IMR-90 (cell line): ENCODE measurements around the gene DNM3. TPM values are rescaled to one million over a fixed set of nuclear protein-coding genes. Genes with fewer than 3 reads are reported as not detected.

Experiments used
- ATAC-seq: fragments of 200-7000 bp; cut with Tn5 transposase; 2 replicates; pipeline ENCODE4 v1.9.1; 2020; ENCODE audit warnings: low read depth, mild to moderate bottlenecking, moderate library complexity
- BruUV-seq: library from RNA; stranded (reverse); fragments of 400-500 nt; replicated peaks from 2 replicates; lab custom pipeline; 2021; lab: Mats Ljungman, UMichigan
- CTCF ChIA-PET: fragments of 300-600 bp; formaldehyde crosslinking; extraction: SDS; loops from one replicate; lab custom pipeline; 2021; ENCODE audit warnings: antibody characterized with exemption; lab: Yijun Ruan, JAX
- POLR2A ChIA-PET: fragments of 300-600 bp; sonication (Branson Sonifier 250); formaldehyde crosslinking; loops from one replicate; lab custom pipeline; 2022; ENCODE audit warnings: antibody characterized with exemption; ENCODE audit not compliant: unreplicated experiment; lab: Charles Lee
- DNase-seq: peaks from one replicate; pipeline ENCODE4 v3.0.0; 2013
- H2AFZ ChIP-seq: replicated peaks from 2 replicates; pipeline ENCODE3; 2013; ENCODE audit warnings: low read length, mild to moderate bottlenecking; ENCODE audit not compliant: poor library complexity
- H2AK5ac ChIP-seq: 2 replicates; pipeline ENCODE4 v1.6.1; 2013; ENCODE audit warnings: low read depth, low read length, inconsistent platforms
- H2AK9ac ChIP-seq: replicated peaks from 2 replicates; pipeline ENCODE3; 2013; ENCODE audit warnings: mild to moderate bottlenecking, low read depth, low read length, moderate library complexity; ENCODE audit not compliant: poor library complexity
- H2BK120ac ChIP-seq: 2 replicates; pipeline ENCODE4 v1.6.1; 2013; ENCODE audit warnings: low read depth, low read length, inconsistent platforms
- H2BK15ac ChIP-seq: 3 replicates; pipeline ENCODE4 v1.6.1; 2013; ENCODE audit warnings: low read depth, low read length, inconsistent platforms
- H2BK20ac ChIP-seq: 2 replicates; pipeline ENCODE4 v1.6.1; 2013; ENCODE audit warnings: low read depth, mild to moderate bottlenecking, inconsistent platforms, low read length, moderate library complexity
- H2BK5ac ChIP-seq: 2 replicates; pipeline ENCODE4 v1.6.1; 2013; ENCODE audit warnings: mild to moderate bottlenecking, low read depth, low read length, inconsistent platforms; ENCODE audit not compliant: poor library complexity, severe bottlenecking
- H3K14ac ChIP-seq: replicated peaks from 2 replicates; pipeline ENCODE4 v1.6.1; 2013; ENCODE audit warnings: low read depth, low read length, inconsistent platforms
- H3K18ac ChIP-seq: 2 replicates; pipeline ENCODE4 v1.6.1; 2013; ENCODE audit warnings: low read depth, low read length, control low read depth
- H3K23ac ChIP-seq: 2 replicates; pipeline ENCODE4 v1.6.1; 2013; ENCODE audit warnings: low read depth, low read length, inconsistent platforms
- H3K27ac ChIP-seq: 2 replicates; pipeline ENCODE4 v1.5.1; 2013; ENCODE audit warnings: mild to moderate bottlenecking, control low read depth, low read length; ENCODE audit not compliant: insufficient read depth
- H3K27me3 ChIP-seq: 2 replicates; pipeline ENCODE4 v1.6.1; 2013; ENCODE audit warnings: low read length; ENCODE audit not compliant: control insufficient read depth, insufficient read depth
- H3K36me3 ChIP-seq: 2 replicates; pipeline ENCODE4 v1.6.1; 2013; ENCODE audit warnings: low read length, mixed read lengths; ENCODE audit not compliant: control insufficient read depth, insufficient read depth
- H3K4ac ChIP-seq: 2 replicates; pipeline ENCODE4 v1.6.1; 2013; ENCODE audit warnings: low read depth, low read length, inconsistent platforms
- H3K4me1 ChIP-seq: 2 replicates; pipeline ENCODE4 v1.6.1; 2013; ENCODE audit warnings: low read length, mixed read lengths; ENCODE audit not compliant: control insufficient read depth, insufficient read depth
- H3K4me2 ChIP-seq: 2 replicates; pipeline ENCODE4 v1.6.1; 2013; ENCODE audit warnings: low read depth, mild to moderate bottlenecking, control low read depth, low read length, moderate library complexity
- H3K4me3 ChIP-seq: 2 replicates; pipeline ENCODE4 v1.5.1; 2013; ENCODE audit warnings: low read depth, mild to moderate bottlenecking, control low read depth, low read length, moderate library complexity; ENCODE audit not compliant: insufficient read depth
- H3K56ac ChIP-seq: 2 replicates; pipeline ENCODE4 v1.6.1; 2013; ENCODE audit warnings: low read length, inconsistent platforms; ENCODE audit not compliant: insufficient read depth; ENCODE audit errors: extremely low read depth
- H3K79me1 ChIP-seq, 2 experiments: 2 replicates each; pipeline ENCODE4 v1.6.1; 2013; ENCODE audit warnings: low read length in 2 of 2, inconsistent platforms in 1 of 2, low read depth in 1 of 2
- H3K9ac ChIP-seq: 2 replicates; pipeline ENCODE4 v1.6.1; 2013; ENCODE audit warnings: low read depth, low read length, control low read depth
- H3K9me1 ChIP-seq: 2 replicates; pipeline ENCODE4 v1.6.1; 2013; ENCODE audit warnings: low read length, inconsistent platforms; ENCODE audit not compliant: insufficient read depth
- H3K9me3 ChIP-seq: 2 replicates; pipeline ENCODE4 v1.6.1; 2013; ENCODE audit warnings: low read length; ENCODE audit not compliant: control insufficient read depth, insufficient read depth
- H4K20me1 ChIP-seq: 2 replicates; pipeline ENCODE4 v1.6.1; 2013; ENCODE audit warnings: low read length, inconsistent platforms; ENCODE audit not compliant: insufficient read depth
- H4K5ac ChIP-seq: 2 replicates; pipeline ENCODE4 v1.6.1; 2013; ENCODE audit warnings: mild to moderate bottlenecking, low read depth, low read length, control low read depth
- H4K8ac ChIP-seq, 2 experiments: 2 replicates each; pipeline ENCODE4 v1.6.1; 2013; ENCODE audit warnings: low read depth in 2 of 2, low read length in 2 of 2, control low read depth in 1 of 2, inconsistent platforms in 1 of 2
- H4K91ac ChIP-seq: 2 replicates; pipeline ENCODE4 v1.6.1; 2013; ENCODE audit warnings: low read depth, low read length, inconsistent platforms; ENCODE audit not compliant: insufficient read depth
- BHLHE40 ChIP-seq: fragments of 150-350 bp; IDR thresholded peaks from 2 replicates; pipeline ENCODE4 v1.6.1; 2016; ENCODE audit warnings: mild to moderate bottlenecking, low read depth, low read length
- CEBPB ChIP-seq: IDR thresholded peaks from 2 replicates; pipeline ENCODE4 v1.6.1; 2012; ENCODE audit warnings: low read depth, low read length, improper control_type of control experiment
- CHD1 ChIP-seq: IDR thresholded peaks from 2 replicates; pipeline ENCODE4 v1.6.1; 2012; ENCODE audit warnings: low read depth, low read length, improper control_type of control experiment
- CTCF ChIP-seq: conservative IDR thresholded peaks from 2 replicates; pipeline ENCODE4 v1.5.1; 2012; ENCODE audit warnings: mild to moderate bottlenecking, low read depth, low read length, improper control_type of control experiment
- ELK1 ChIP-seq: fragments of 150-350 bp; IDR thresholded peaks from 2 replicates; pipeline ENCODE4 v1.6.1; 2016; ENCODE audit warnings: low read depth, mild to moderate bottlenecking, low read length, moderate library complexity, borderline replicate concordance
- FOS ChIP-seq: fragments of 150-350 bp; IDR thresholded peaks from 2 replicates; pipeline ENCODE4 v1.6.1; 2016; ENCODE audit warnings: low read depth, low read length
- MAFK ChIP-seq: IDR thresholded peaks from 2 replicates; pipeline ENCODE4 v1.6.1; 2012; ENCODE audit warnings: low read depth, low read length, improper control_type of control experiment
- MAZ ChIP-seq: IDR thresholded peaks from 2 replicates; pipeline ENCODE4 v1.6.1; 2012; ENCODE audit warnings: low read depth, mild to moderate bottlenecking, low read length, improper control_type of control experiment, moderate library complexity, borderline replicate concordance
- MXI1 ChIP-seq: IDR thresholded peaks from 2 replicates; pipeline ENCODE4 v1.6.1; 2012; ENCODE audit warnings: low read depth, mild to moderate bottlenecking, low read length, moderate library complexity, borderline replicate concordance
- NFE2L2 ChIP-seq: fragments of 150-350 bp; IDR thresholded peaks from 2 replicates; pipeline ENCODE4 v1.6.1; 2016; ENCODE audit warnings: low read depth, mild to moderate bottlenecking, low read length
- POLR2A ChIP-seq: IDR thresholded peaks from 2 replicates; pipeline ENCODE4 v1.6.1; 2012; ENCODE audit warnings: mild to moderate bottlenecking, low read depth, low read length
- RAD21 ChIP-seq: IDR thresholded peaks from 2 replicates; pipeline ENCODE4 v1.6.1; 2012; ENCODE audit warnings: low read length, improper control_type of control experiment
- RCOR1 ChIP-seq: IDR thresholded peaks from 2 replicates; pipeline ENCODE4 v1.6.1; 2012; ENCODE audit warnings: mild to moderate bottlenecking, low read length, improper control_type of control experiment; ENCODE audit not compliant: insufficient replicate concordance
- SMC3 ChIP-seq: fragments of 150-350 bp; IDR thresholded peaks from 2 replicates; pipeline ENCODE4 v1.6.1; 2016; ENCODE audit warnings: low read depth, mild to moderate bottlenecking, antibody characterized with exemption, low read length, moderate library complexity
- WGBS, 2 experiments: methylation state at CpG; one replicate each; pipeline versions ENCODE4 v1.1.5 to v1.1.7; 2013; ENCODE audit warnings: missing lambda C conversion rate in 2 of 2; ENCODE audit not compliant: insufficient read length in 1 of 2; ENCODE audit errors: extremely low coverage in 2 of 2; 5-methylcytosine and 5-hydroxymethylcytosine counted together
- dilution Hi-C: fragments of 300-500 bp; cut with HindIII; formaldehyde crosslinking; loops from one replicate; pipeline ENCODE4 v1.14.3; 2018; ENCODE audit warnings: low sequenced_read_pairs; ENCODE audit not compliant: unreplicated experiment
- in situ Hi-C: fragments of 300-500 bp; cut with MboI; formaldehyde crosslinking; loops from 3 replicates; pipeline ENCODE4 v1.14.3; 2019; ENCODE audit warnings: low sequenced_read_pairs, inconsistent platforms, mixed read lengths
- intact Hi-C: fragments of 100-400 bp; cut with micrococcal nuclease; formaldehyde crosslinking; loops from 2 replicates; pipeline ENCODE4 v1.10.0; 2022
- polyA plus RNA-seq, 3 experiments: library from polyadenylated mRNA; depleted of rRNA; stranded (reverse); fragments of >200 nt; gene quantifications; 2 replicates each; pipeline ENCODE4 v1.2.3, GENCODE V29; 2012; ENCODE audit warnings: low replicate concordance in 1 of 3
- total RNA-seq: library from RNA; depleted of rRNA; stranded (reverse); fragments of >200 nt; gene quantifications from 2 replicates; pipeline ENCODE4 v1.2.3, GENCODE V29; 2012
- TF ChIP-seq, protein P1 (sequence below): fragments of 150-350 bp; IDR thresholded peaks from 2 replicates; pipeline ENCODE4 v1.6.1; 2017; ENCODE audit warnings: mild to moderate bottlenecking, antibody characterized with exemption, low read length, low read depth

The DNM3 gene
- total and polyA plus RNA-seq, 2 of the 4 experiments (the other 2 are of a cell fraction) = 0.36 TPM

- Histone ChIP-seq H4K5ac (no peak overlapping the region), H3K14ac (no peak overlapping the region), H3K9me3 (no peaks in the 10 kb centered on the region), H2BK15ac (no peak overlapping the region), H2BK20ac (no peak overlapping the region), H2AK9ac (no peak overlapping the region), H4K91ac (no peak overlapping the region), H4K20me1 (no peaks in the 10 kb centered on the region), H2BK120ac (no peak overlapping the region), H2AK5ac (no peak overlapping the region), H3K56ac (no peak overlapping the region), H2BK5ac (no peak overlapping the region), H2AFZ (no peak overlapping the region), H3K4me2 (no peak overlapping the region), H3K79me1 (peaks cover 5 to 14% of the 10 kb centered on the region in 2 experiments; a peak in 3 of 4 replicates), H3K4ac (no peak overlapping the region), H3K9ac (no peak overlapping the region), H3K9me1 (no peaks in the 10 kb centered on the region; the same call in 1 of the 2 replicates), H3K27me3 (no peaks in the 10 kb centered on the region), H3K18ac (no peak overlapping the region), H3K4me3 (no peak overlapping the region), H3K23ac (no peak overlapping the region), H3K4me1 (peaks cover 4% of the 10 kb centered on the region; the same call in 1 of the 2 replicates), H4K8ac (no peak overlapping the region), H3K36me3 (peaks cover 15% of the 10 kb centered on the region), H3K27ac (no peak overlapping the region)
- ATAC-seq (no peak), DNase-seq (no peak)
- dilution Hi-C loops = no loop called here
- no TSS peak for BruUV-seq
- in situ Hi-C loops = loop anchor here (25.0 kb wide), 1 partner anchor 612 kb away; the partner anchor contains the start of gene C1orf105
- intact Hi-C loops = loop anchor here (5.0 kb wide), 2 partner anchors 153 to 602 kb away; no protein-coding TSS in a partner anchor
- WGBS, 2 experiments = 60% methylated on average over 1 of the region's 3 CpGs; no CpG with 5 or more reads in 1 of the 2 experiments
- POLR2A ChIA-PET = no interaction called here
- no peak for TF ChIP-seq CHD1
- TF ChIP-seq MAFK = no peak
- TF ChIP-seq RCOR1 = no peak
- no peak for TF ChIP-seq CTCF
- TF ChIP-seq POLR2A = no peak
- no peak for TF ChIP-seq MAZ
- TF ChIP-seq, protein P1, sequence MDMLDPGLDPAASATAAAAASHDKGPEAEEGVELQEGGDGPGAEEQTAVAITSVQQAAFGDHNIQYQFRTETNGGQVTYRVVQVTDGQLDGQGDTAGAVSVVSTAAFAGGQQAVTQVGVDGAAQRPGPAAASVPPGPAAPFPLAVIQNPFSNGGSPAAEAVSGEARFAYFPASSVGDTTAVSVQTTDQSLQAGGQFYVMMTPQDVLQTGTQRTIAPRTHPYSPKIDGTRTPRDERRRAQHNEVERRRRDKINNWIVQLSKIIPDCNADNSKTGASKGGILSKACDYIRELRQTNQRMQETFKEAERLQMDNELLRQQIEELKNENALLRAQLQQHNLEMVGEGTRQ = no peak
- TF ChIP-seq NFE2L2 = no peak
- TF ChIP-seq ELK1 = no peak
- TF ChIP-seq FOS = no peak
- TF ChIP-seq BHLHE40 = no peak
- TF ChIP-seq MXI1 = no peak
- no peak for TF ChIP-seq RAD21
- no peak for TF ChIP-seq CEBPB
- no peak for TF ChIP-seq SMC3
- CTCF ChIA-PET = interaction anchor here (0.7 to 6.9 kb wide), 12 partner anchors 18 to 637 kb away, joined by 3 to 138 read pairs (median 4); no protein-coding TSS in a partner anchor
These were observed 41.0 kb upstream of the DNM3 start for GRCh38 chr1:171800342-171800741.
